Head of caudate nucleus (tissue), 42 donors: ENCODE data around the gene FBXL17.
"Not testable (repeated sequence)": the region's sequence is repeated elsewhere in the genome, so short reads cannot be mapped to it uniquely, and the experiment has no call there.

Source experiments
- DNase-seq, 42 donors: peaks; one replicate each; pipeline versions ENCODE4 v3.0.0 to v3.0.0-alpha.2; 2020 to 2021; ENCODE audit warnings: mixed read lengths in 7 of 42
- intact Hi-C: fragments of 100-400 bp; cut with DNase I; formaldehyde crosslinking; loops from one replicate; pipeline ENCODE4 v1.15.0; 2022

The FBXL17 gene

GRCh38 chr5:108201721-108202120, 180.2 kb downstream of the FBXL17 start:
- no peak for DNase-seq
- intact Hi-C loops: no loop called here

GRCh38 chr5:108196276-108196675, 185.6 kb downstream of the FBXL17 start:
- intact Hi-C loops: no loop called here

GRCh38 chr5:108193021-108193795, 188.7 kb downstream of the FBXL17 start:
- intact Hi-C loops: no loop called here
- DNase-seq: no peak

More at GRCh38 chr5:108196276-108196675, 185.6 kb downstream of the FBXL17 start:
- DNase-seq: no peak

- no peak for DNase-seq
- intact Hi-C loops: no loop called here
Observed at GRCh38 chr5:108184940-108185339, 197.0 kb downstream of the FBXL17 start.

- DNase-seq: no peak
- intact Hi-C loops: no loop called here
Observed at GRCh38 chr5:108181975-108182374, 199.9 kb downstream of the FBXL17 start.

- intact Hi-C loops: no loop called here
- no peak for DNase-seq
Observed at GRCh38 chr5:108174286-108174685, 207.6 kb downstream of the FBXL17 start.

GRCh38 chr5:108171759-108172158, 210.1 kb downstream of the FBXL17 start:
- intact Hi-C loops: no loop called here

GRCh38 chr5:108168915-108169314, 213.0 kb downstream of the FBXL17 start:
- intact Hi-C loops: no loop called here
- peak in 7 of 42 donors; percentile 3 to 44 (median 20) for DNase-seq

More at GRCh38 chr5:108171759-108172158, 210.1 kb downstream of the FBXL17 start:
- DNase-seq: no peak

- DNase-seq: no peak
- intact Hi-C loops: no loop called here
Observed at GRCh38 chr5:108167174-108167573, 214.7 kb downstream of the FBXL17 start.

- intact Hi-C loops: no loop called here
- DNase-seq: no peak
Observed at GRCh38 chr5:108164574-108164973, 217.3 kb downstream of the FBXL17 start.

- intact Hi-C loops: not testable (repeated sequence)
Observed at GRCh38 chr5:108152854-108153253, 229.0 kb downstream of the FBXL17 start.

GRCh38 chr5:108149369-108149768, 232.5 kb downstream of the FBXL17 start:
- intact Hi-C loops: no loop called here
- no peak for DNase-seq

More at GRCh38 chr5:108152854-108153253, 229.0 kb downstream of the FBXL17 start:
- not testable (repeated sequence) for DNase-seq

- DNase-seq: peak in 1 of 42 donors; percentile 15
- intact Hi-C loops: no loop called here
Observed at GRCh38 chr5:108148715-108149139, 233.2 kb downstream of the FBXL17 start.

GRCh38 chr5:108146222-108146621, 235.7 kb downstream of the FBXL17 start:
- no peak for DNase-seq
- intact Hi-C loops: no loop called here

GRCh38 chr5:108145351-108145750, 236.5 kb downstream of the FBXL17 start:
- intact Hi-C loops: no loop called here
- no peak for DNase-seq

GRCh38 chr5:108144332-108144731, 237.6 kb downstream of the FBXL17 start:
- intact Hi-C loops: no loop called here
- no peak for DNase-seq

- no peak for DNase-seq
- intact Hi-C loops: no loop called here
Observed at GRCh38 chr5:108143581-108143980, 238.3 kb downstream of the FBXL17 start.

GRCh38 chr5:108141676-108142075, 240.2 kb downstream of the FBXL17 start:
- intact Hi-C loops: no loop called here
- DNase-seq: no peak

GRCh38 chr5:108136493-108136892, 245.4 kb downstream of the FBXL17 start:
- intact Hi-C loops: no loop called here
- no peak for DNase-seq

- intact Hi-C loops: no loop called here
- no peak for DNase-seq
Observed at GRCh38 chr5:108129129-108129528, 252.8 kb downstream of the FBXL17 start.
